C4-2B (cell line): ENCODE measurements around the gene TRNT1.

Experiments used
- ZFX ChIP-seq: fragments of 450-650 bp; IDR thresholded peaks from 2 replicates; pipeline ENCODE4 v1.6.1; 2017
- TF ChIP-seq, protein P1 (sequence below): fragments of 450-650 bp; conservative IDR thresholded peaks from 2 replicates; pipeline ENCODE4 v1.5.1; 2017; ENCODE audit warnings: mild to moderate bottlenecking

GRCh38 chr3:3194861-3195260 lies 68.1 kb downstream of the TRNT1 start:
- TF ChIP-seq, protein P1, sequence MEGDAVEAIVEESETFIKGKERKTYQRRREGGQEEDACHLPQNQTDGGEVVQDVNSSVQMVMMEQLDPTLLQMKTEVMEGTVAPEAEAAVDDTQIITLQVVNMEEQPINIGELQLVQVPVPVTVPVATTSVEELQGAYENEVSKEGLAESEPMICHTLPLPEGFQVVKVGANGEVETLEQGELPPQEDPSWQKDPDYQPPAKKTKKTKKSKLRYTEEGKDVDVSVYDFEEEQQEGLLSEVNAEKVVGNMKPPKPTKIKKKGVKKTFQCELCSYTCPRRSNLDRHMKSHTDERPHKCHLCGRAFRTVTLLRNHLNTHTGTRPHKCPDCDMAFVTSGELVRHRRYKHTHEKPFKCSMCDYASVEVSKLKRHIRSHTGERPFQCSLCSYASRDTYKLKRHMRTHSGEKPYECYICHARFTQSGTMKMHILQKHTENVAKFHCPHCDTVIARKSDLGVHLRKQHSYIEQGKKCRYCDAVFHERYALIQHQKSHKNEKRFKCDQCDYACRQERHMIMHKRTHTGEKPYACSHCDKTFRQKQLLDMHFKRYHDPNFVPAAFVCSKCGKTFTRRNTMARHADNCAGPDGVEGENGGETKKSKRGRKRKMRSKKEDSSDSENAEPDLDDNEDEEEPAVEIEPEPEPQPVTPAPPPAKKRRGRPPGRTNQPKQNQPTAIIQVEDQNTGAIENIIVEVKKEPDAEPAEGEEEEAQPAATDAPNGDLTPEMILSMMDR, result no peak
- no peak for TF ChIP-seq ZFX
